ENCODE results near the gene CD247. TPM values are rescaled to one million over a fixed set of nuclear protein-coding genes. Genes with fewer than 3 reads are reported as not detected.

Gene CD247
- total RNA-seq, 1 donor from 2014 or later = not detected

GRCh38 chr1:167542109-167543032 lies 24.0 kb upstream of the CD247 start:
- no peak for DNase-seq (ENCODE audit: low read depth)

- DNase-seq (ENCODE audit: low read depth) = no peak
Observed at GRCh38 chr1:167541610-167542009, 23.3 kb upstream of the CD247 start.

- DNase-seq (ENCODE audit: low read depth) = no peak
Observed at GRCh38 chr1:167541003-167541402, 22.7 kb upstream of the CD247 start.

- DNase-seq (ENCODE audit: low read depth) = peak; percentile 37
Observed at GRCh38 chr1:167538657-167539056, 20.3 kb upstream of the CD247 start.

GRCh38 chr1:167533851-167534300 lies 15.5 kb upstream of the CD247 start:
- DNase-seq (ENCODE audit: low read depth) = peak; percentile 86

GRCh38 chr1:167532964-167533824 lies 14.9 kb upstream of the CD247 start:
- peak; percentile 34 for DNase-seq (ENCODE audit: low read depth)

- no peak for DNase-seq (ENCODE audit: low read depth)
Observed at GRCh38 chr1:167532375-167532774, 14.0 kb upstream of the CD247 start.

GRCh38 chr1:167529829-167530474 lies 11.6 kb upstream of the CD247 start:
- DNase-seq (ENCODE audit: low read depth) = peak; percentile 94

GRCh38 chr1:167528057-167528728 lies 9.9 kb upstream of the CD247 start:
- no peak for DNase-seq (ENCODE audit: low read depth)

GRCh38 chr1:167526667-167527383 lies 8.5 kb upstream of the CD247 start:
- DNase-seq (ENCODE audit: low read depth) = peak; percentile 58

- peak; percentile 44 for DNase-seq (ENCODE audit: low read depth)
Observed at GRCh38 chr1:167524651-167525050, 6.3 kb upstream of the CD247 start.

GRCh38 chr1:167522246-167522645 lies 3.9 kb upstream of the CD247 start:
- DNase-seq (ENCODE audit: low read depth) = no peak

- no peak for DNase-seq (ENCODE audit: low read depth)
Observed at GRCh38 chr1:167520711-167521206, 2.4 kb upstream of the CD247 start.

GRCh38 chr1:167517535-167518330 lies 596 bp downstream of the CD247 start:
- no peak for DNase-seq (ENCODE audit: low read depth)

GRCh38 chr1:167516404-167517388 lies 1.6 kb downstream of the CD247 start:
- no peak for DNase-seq (ENCODE audit: low read depth)

GRCh38 chr1:167515893-167516321 lies 2.4 kb downstream of the CD247 start:
- DNase-seq (ENCODE audit: low read depth) = no peak

- no peak for DNase-seq (ENCODE audit: low read depth)
Observed at GRCh38 chr1:167515461-167515860, 2.9 kb downstream of the CD247 start.

- no peak for DNase-seq (ENCODE audit: low read depth)
Observed at GRCh38 chr1:167514288-167514687, 4.0 kb downstream of the CD247 start.

Data from myocyte (in vitro differentiated cells).